Activated T-cell treated with anti-CD3 and anti-CD28 coated beads for 24 hours (primary cell): ENCODE measurements around the gene SERPINI1.

Source experiments
- DNase-seq: peaks from one replicate; pipeline ENCODE4 v3.0.0-alpha.2; 2020; ENCODE audit warnings: low read depth

The SERPINI1 gene

GRCh38 chr3:167734498-167735232 is 856 bp upstream of the SERPINI1 start, which contains the start of gene PDCD10:
Gene PDCD10, minus strand, starts transcription at chr3:167734892. Its CDS starts 14,735 bp downstream, at chr3:167720157.
- DNase-seq = peak; percentile 95

- DNase-seq = no peak
These were observed 805 bp downstream of the SERPINI1 start for GRCh38 chr3:167736264-167736787.

DNA sequence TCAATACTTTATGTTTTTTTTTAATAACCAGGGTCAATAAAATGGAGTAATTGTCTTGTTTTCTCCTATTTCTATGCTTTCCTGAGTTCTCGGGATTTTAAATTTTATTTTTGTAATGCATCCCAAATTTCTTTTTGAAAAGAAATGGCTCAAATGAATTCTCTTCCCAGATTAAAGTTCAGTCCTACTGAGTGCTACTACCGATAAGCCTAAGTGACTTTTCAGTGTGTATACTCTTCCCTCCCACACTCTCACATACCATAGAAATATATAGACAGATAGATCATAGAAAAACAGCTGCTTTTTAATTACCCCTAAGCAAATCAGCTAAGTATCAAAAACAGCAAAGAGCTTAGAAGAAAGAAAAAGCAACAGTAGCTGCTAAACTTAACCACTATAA is 1.5 kb downstream of the SERPINI1 start:
- no peak for DNase-seq

DNA sequence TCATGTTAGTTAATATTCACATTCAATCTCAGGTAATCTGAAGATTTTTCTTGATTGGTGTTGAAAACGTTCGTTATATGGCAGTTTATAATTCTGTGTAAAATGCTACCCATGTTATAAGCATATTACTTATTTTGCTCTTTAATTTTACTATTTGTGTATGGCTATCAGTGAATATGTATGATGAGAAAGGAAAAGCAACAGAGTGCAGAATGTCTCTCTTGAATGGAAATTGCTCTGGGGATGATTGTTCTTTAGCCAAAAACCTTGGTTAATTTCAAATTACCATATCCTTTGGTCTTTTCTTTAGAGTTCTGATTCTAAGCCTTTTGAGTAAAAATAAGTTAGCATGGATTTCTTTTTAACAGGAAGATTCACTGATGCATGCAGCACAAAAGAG is 2.5 kb downstream of the SERPINI1 start:
- no peak for DNase-seq

DNA sequence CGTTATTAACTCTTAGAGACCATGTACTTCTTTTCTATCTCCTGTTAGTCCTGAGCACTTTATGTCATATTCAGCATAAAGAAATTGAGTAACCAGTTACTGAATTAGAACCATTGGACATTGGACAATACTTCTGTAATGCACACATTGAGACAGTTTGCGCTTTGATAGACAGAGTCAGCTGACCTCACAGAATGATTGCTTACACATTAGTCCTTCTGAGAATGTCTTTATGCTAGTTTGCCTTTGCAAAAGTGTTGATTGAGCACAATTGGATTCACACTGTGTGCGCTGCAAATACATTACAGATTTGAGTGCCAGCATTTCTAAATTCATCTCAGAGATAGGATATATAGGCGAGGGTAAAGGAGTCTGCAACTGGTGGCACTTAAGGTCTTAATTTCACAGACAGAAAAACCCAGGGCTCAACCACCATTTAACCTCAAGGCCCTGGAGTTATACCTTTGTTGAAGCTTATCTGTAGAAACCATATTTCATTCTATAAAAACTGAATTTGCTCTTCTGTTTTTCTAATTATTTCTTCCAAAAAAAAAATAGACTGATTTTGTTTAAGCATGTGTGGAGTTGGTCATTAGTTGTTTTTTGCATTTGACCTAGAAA is 3.8 kb downstream of the SERPINI1 start:
- no peak for DNase-seq

DNA sequence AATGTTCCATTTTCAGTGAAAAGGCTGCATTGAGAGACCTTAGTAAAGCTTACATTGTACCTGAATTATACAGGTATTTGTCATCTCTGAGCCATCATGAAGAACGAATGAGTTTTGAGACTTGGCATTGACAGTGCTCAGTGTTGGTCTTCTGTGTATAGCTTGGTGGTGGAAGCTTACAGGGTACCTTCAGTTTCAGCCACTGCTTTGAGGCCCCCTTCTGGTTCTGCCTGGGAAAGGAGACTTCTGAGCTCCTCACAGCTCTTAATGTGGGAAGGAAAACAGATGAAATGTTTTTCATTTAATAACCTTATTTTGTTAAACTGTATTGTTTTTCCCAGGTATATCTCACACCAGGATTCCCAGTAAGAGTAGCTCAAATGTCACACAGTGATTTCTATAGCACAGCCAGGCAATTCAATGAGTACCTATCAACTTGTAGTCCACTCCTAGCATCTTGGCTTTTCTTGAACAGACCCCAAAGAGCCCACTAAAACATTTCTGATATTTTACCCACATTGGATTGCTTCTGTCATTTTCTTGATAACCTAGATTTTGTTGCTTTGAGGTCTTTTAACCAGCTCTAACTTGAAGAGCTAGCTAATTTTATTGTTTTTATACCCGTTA is 5.6 kb downstream of the SERPINI1 start:
- peak; percentile 11 for DNase-seq

- no peak for DNase-seq
These were observed 6.8 kb downstream of the SERPINI1 start for GRCh38 chr3:167742338-167742737.

DNA sequence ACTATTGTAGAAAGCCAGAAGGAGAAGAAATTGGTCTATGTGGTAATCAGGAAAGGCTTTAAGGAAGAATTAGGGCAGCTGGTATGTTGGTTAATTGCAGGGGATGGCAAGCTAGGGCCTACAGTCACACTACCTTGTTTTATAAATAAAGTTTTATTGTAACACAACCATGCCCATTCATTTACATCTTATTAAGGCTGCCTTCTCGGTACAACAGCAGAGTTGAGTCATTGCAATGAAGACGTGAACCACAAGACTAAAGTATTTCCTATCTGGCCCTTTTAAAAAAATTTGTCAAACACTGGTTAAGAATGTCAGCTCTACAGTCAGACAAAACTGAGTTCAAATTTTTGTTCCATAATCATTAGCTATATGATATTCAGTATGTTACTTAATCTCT is 8.3 kb downstream of the SERPINI1 start:
- no peak for DNase-seq

GRCh38 chr3:167749209-167749608 is 13.7 kb downstream of the SERPINI1 start:
- DNase-seq = no peak

DNA sequence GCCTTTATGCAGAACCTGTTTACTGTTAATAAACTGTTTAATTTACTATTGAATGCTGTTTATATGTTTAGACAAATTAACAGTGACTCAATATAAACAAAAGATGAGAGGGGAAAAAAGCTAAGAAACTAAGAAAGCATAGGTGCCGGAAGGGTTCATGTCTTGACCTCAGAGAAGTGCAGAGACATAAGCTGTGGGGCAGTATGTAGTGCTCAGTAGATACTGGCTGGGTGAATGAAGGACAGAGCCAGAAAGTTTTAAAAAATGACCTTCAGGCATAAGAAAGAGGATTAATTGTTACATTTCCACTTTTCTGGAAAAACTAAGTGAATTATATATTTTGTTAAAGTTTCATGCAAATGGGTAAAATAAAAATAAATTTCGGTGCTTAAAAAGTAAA is 14.2 kb downstream of the SERPINI1 start:
- no peak for DNase-seq

- DNase-seq = no peak
These were observed 14.9 kb downstream of the SERPINI1 start for GRCh38 chr3:167750272-167750971.

DNA sequence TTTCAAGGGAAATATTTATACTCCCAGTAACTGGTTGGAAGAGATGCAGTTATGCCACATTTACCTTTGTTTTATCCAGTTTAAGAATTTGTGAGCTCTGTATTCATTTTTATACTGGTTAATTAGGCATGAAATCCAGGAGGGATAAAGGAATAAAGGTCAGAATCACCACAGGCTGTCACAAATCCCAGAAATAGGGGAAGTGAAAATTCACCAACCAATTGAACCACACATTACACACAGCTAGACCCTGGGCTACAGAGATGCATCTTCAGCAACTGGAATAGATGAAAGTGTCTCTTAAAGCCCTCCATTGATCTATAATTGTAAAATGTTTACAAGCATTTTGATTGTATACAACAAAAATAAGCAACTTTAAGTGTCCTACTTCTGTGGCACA is 18.5 kb downstream of the SERPINI1 start:
- no peak for DNase-seq

GRCh38 chr3:167761302-167761701 is 25.8 kb downstream of the SERPINI1 start:
- no peak for DNase-seq

DNA sequence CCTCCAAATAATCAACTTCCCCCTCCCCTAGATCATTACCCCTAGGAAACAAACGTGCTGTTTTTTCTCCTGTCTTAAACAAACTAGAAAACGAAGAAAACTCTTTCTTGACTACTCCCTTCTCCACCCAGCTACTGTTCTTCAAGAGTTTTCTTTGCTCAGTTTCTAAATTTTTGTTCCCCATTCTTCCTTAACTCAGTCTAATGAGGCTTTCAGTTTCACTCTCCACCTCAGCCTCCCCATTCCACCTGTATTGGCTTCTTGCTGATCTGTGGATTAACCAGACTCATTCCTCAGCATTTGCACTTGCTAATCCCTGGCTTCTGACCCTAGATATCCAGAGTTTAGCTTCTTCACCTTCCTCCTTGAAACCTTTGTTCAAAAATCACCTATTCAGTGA is 26.8 kb downstream of the SERPINI1 start:
- no peak for DNase-seq

GRCh38 chr3:167772992-167773391 is 37.5 kb downstream of the SERPINI1 start:
- no peak for DNase-seq

GRCh38 chr3:167773584-167773983 is 38.1 kb downstream of the SERPINI1 start:
- no peak for DNase-seq

- no peak for DNase-seq
These were observed 40.7 kb downstream of the SERPINI1 start for GRCh38 chr3:167776066-167776685.

- no peak for DNase-seq
These were observed 41.8 kb downstream of the SERPINI1 start for GRCh38 chr3:167777356-167777755.

DNA sequence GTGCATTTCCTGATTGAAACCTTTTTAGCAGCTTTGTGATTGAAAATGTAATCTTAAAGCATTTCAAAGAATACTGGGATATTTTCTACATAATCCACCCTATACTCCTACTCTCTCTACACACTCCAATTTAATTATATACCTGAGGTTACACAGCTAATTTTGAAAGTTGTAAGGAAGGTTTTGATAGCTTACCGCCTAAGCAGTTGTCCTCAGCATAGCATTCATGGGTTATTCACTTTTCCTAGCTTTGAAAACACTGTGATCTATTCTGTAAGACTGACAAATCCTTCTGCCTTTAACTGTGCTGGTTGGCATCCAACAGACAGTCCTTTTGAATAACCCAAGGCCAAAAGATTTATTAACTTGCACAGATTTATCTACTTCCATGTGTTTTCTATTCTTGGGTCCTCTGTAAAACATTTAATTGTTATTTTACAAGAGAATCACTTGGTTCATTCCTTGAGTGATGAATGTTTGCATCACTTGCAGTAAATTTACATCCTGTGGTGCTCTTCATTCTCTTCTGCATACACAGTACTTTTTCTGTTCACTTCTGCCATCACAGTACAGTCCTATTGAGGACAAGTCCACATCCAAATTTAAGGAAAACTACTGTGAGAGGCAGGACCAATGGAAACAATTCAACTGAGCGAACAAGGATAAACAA is 44.8 kb downstream of the SERPINI1 start:
- no peak for DNase-seq

GRCh38 chr3:167783781-167784180 is 48.3 kb downstream of the SERPINI1 start:
- no peak for DNase-seq

DNA sequence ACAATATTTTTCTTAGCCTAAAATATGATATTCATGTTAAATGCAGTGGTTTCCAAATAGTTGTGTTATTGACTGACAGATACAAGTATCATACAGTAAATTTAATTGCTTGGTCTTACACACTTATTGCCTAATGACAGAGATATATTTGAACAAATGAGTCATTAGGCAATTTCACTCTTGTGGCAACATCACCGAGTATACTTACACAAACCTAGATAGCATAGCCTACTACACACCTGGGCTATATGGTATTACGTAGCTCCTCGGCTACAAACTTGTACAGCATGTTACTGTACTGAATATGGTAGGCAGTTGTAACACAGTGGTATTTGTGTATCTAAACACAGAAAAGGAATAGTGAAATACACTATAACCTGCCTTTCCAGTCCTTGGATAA is 50.3 kb downstream of the SERPINI1 start:
- DNase-seq = no peak
